HG03060 (cell line): ENCODE data around the gene TBC1D4.
"Not testable (repeated sequence)": the region's sequence is repeated elsewhere in the genome, so short reads cannot be mapped to it uniquely, and the experiment has no call there.

Experiments
- ATAC-seq: cut with Tn5 transposase; IDR thresholded peaks from one replicate; pipeline ENCODE4 v1.9.1; 2021; ENCODE audit warnings: low read depth, moderate number of reproducible peaks; ENCODE audit not compliant: unreplicated experiment

Gene TBC1D4

GRCh38 chr13:75454497-75454896 is 27.5 kb downstream of the TBC1D4 start:
- no peak for ATAC-seq

GRCh38 chr13:75452564-75452963 is 29.4 kb downstream of the TBC1D4 start:
- ATAC-seq = no peak

GRCh38 chr13:75447493-75447892 is 34.5 kb downstream of the TBC1D4 start:
- ATAC-seq = no peak

- ATAC-seq = no peak
These were observed 35.1 kb downstream of the TBC1D4 start for GRCh38 chr13:75446874-75447273.

- ATAC-seq = no peak
These were observed 36.1 kb downstream of the TBC1D4 start for GRCh38 chr13:75445717-75446499.

DNA sequence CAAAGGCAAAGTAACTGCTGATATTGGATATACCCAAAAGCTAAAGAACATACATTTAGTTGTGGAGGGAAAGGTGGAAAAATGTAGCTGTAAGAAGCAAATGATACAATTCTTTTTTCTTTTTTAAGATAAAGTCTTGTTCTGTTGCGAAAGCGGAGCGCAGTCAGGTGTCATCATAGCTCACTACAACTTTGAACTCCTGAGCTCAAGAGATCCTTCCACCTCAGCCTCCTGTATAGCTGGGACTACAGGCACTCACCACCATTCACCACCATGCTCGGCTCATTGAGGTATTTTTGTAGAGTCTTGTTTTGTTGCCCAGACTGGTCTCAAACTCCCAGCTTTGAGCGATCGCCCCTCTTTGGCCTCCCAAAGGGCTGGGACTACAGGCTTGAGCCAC is 38.0 kb downstream of the TBC1D4 start:
- ATAC-seq = no peak

DNA sequence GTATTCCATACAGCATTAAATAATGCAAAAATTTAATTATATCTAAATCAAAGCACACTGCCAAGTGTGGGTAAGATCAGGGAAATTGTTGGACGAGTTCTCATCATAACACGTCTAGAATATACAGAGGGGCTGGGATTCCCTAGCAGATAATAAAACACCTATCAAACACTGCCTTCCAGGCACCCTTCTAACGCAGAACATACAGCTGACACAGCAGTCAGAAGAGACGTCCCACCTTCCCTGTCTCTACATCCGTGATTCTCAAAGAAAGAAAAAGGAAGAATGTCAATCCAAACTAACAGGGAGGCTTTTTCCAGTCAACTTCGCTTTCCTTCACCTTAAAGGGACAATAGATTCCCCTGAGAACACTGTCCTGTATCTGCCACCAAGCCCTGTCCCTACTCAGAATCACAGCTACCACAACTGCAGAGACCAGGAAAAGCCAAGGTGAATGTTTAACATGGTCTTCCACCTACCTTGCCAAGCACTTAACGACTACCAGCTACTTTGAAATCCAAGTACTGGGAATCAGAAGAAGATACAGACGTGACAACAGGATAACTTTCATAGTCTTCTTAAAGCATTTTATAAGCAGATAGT is 38.5 kb downstream of the TBC1D4 start:
- ATAC-seq = no peak

- ATAC-seq = no peak
These were observed 39.2 kb downstream of the TBC1D4 start for GRCh38 chr13:75442736-75443234.

GRCh38 chr13:75440100-75440499 is 41.9 kb downstream of the TBC1D4 start:
- ATAC-seq = no peak

- ATAC-seq = no peak
These were observed 44.2 kb downstream of the TBC1D4 start for GRCh38 chr13:75437582-75438318.

DNA sequence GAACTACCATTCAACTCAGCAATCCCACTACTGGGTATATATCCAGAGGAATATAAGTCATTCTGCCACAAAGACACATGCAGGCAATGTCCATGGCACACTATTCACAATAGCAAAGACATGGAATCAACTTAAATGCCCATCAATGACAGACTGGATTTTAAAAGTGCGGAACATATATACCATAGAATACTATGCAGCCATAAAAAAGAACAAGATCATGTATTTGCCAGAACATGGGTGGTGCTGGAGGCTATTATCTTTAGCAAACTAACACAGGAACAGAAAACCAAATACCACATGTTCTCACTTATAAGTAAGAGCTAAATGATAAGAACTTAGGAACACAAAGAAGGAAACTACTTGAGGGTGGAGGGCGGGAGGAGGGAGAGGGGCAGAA is 47.8 kb downstream of the TBC1D4 start:
- not testable (repeated sequence) for ATAC-seq

- ATAC-seq = no peak
These were observed 49.1 kb downstream of the TBC1D4 start for GRCh38 chr13:75432811-75433244.

GRCh38 chr13:75432045-75432444 is 49.9 kb downstream of the TBC1D4 start:
- no peak for ATAC-seq

DNA sequence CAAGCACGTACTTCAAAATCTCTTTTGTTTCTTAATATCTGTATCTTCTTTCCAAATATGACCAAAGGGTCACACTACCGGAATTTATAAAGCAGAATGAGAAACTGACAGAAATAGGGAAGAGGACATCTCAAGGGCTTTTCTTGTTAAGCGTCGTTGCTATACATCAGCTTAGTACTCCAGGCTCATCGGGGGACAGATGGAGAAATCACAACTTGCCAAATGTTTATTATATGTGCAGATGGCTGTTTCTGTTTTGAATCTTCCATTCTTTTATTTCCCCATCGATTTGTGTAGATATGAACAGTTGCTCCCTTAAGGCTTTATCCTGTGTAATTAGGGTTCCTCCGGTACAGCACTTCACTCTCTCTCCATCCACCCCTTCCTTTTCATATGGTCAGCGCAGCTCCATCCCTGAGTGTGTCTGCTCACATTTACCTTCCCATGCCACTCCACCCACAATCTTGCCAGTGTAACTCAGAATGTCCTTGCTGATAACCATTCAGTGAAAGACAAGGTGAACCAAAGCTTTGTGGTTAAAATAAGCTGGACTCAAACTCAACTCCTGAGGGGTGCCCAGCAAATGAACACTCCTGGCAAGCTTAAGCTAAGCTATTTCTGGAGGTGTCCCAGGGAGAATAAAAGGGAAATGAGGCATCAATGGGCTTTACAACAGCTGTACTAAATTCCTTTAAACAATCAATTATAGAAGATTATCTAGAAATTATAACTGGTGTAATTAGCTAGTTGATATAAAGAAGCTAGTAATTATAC is 51.3 kb downstream of the TBC1D4 start:
- ATAC-seq = no peak

DNA sequence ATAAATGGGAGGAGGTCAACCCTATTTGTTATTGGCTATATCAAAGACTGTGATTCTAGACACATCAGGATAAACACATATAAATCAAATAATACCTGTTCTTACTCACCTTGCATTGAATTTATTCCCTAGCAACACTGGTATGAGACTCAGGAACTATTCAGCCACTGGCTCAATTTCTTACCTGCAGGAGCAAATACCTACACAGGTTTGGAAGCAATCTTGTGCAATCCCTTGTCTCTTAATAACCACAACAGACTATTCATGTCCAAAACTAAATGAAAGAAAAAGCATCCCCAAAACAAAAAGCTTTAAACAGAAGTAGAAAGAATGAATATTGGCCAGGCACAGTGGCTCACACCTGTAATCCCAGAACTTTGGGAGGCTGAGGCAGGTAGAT is 55.5 kb downstream of the TBC1D4 start:
- ATAC-seq = no peak

DNA sequence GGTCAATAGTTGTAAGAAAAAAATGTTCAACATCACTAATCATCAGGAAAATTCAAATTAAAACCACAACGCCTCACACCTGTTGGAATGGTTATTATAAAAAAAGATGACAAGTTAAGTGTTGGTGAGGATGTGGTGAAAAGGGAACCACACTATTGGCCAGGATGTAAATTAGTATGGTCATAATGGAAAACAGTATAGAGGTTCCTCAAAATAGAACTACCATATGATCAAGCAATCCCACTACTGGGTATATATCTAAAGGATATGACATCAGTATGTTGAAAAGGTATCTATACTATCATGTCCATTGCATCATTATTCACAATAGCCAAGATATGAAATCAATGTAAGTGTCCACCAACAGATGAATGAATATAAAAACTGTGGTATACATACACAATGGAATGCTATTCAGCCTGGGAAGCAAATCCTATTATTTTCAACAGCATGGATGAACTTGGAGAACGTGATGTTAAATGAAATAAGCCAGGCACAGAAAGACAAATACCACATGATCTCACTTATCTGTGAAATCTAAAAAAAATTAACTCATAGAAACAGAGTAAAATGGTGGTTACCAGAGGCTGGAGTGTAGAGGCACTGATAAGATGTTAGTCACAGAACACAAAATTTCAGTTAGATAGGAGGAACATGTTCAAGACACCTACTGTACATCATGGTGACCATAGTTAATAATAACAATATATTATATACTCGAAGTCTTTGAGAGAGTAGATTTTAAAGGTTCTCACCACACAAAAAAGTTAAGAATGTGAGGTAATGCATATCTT is 56.6 kb downstream of the TBC1D4 start:
- ATAC-seq = peak; percentile 80

DNA sequence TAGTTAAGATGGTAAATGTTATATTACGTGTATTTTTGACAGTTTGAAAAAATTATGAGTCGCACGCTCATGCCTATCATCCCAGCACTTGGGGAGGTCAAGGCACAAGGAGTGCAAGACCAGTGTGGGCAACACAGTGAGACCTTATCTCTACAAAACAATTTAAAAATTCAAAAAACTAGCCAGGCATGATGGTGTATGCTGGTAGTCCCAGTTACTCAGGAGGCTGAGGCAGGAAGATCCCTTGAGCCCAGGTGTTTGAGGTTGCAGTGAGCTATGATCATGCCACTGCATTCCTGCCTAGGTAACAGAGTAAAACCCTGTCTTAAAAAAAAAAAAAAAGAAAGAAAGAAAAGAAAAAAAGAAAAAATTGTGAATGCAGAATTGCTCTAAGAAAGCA is 58.0 kb downstream of the TBC1D4 start:
- ATAC-seq = no peak

GRCh38 chr13:75422028-75422427 is 59.9 kb downstream of the TBC1D4 start:
- no peak for ATAC-seq

DNA sequence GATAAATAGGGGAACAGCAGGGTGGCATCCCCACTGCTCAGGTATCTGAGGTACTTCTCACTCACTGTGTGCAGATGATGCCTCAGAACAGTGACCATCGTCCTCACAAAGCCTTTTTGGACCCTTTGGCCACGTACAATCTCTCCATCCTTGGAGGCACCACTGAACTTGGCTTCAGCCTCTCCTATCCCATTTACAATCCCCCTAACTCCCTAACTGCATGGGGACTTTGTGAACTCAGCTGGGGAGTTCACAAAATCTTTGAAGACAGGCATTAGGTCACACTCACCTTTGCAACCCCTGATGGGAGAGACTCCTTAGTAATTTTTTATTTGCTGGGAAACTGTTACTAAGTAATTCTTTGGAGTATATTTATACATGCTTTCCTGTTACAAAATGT is 60.8 kb downstream of the TBC1D4 start:
- ATAC-seq = no peak

GRCh38 chr13:75419656-75420055 is 62.3 kb downstream of the TBC1D4 start:
- no peak for ATAC-seq
